ENCODE measurements around the gene NAV2.

NAV2 gene

GRCh38 chr11:19802773-19803293 is 90.2 kb downstream of the NAV2 start:
- H3K4me1 ChIP-seq (ENCODE audit: insufficient read depth, low read length), result peaks cover 31% of the 10 kb centered on the region

GRCh38 chr11:19803506-19803998 is 90.9 kb downstream of the NAV2 start:
- Histone ChIP-seq H3K9me3 (ENCODE audit: control insufficient read depth, insufficient read depth, low read length) (no peaks in the 10 kb centered on the region), H3K9ac (ENCODE audit: low read depth, low read length) (no peak overlapping the region), H3K4me1 (ENCODE audit: insufficient read depth, low read length) (peaks cover 35% of the 10 kb centered on the region), H3K36me3 (ENCODE audit: insufficient read depth, low read length) (no peaks in the 10 kb centered on the region)

More at GRCh38 chr11:19802773-19803293, 90.2 kb downstream of the NAV2 start:
- Histone ChIP-seq H3K9me3 (ENCODE audit: control insufficient read depth, insufficient read depth, low read length) (no peaks in the 10 kb centered on the region), H3K9ac (ENCODE audit: low read depth, low read length) (no peak overlapping the region), H3K36me3 (ENCODE audit: insufficient read depth, low read length) (no peaks in the 10 kb centered on the region)

GRCh38 chr11:19805376-19805775 is 92.7 kb downstream of the NAV2 start:
- H3K36me3 ChIP-seq (ENCODE audit: insufficient read depth, low read length), result no peaks in the 10 kb centered on the region
- H3K9me3 ChIP-seq (ENCODE audit: control insufficient read depth, insufficient read depth, low read length), result no peaks in the 10 kb centered on the region
- H3K4me1 ChIP-seq (ENCODE audit: insufficient read depth, low read length), result peaks cover 39% of the 10 kb centered on the region
- no peak overlapping the region for H3K9ac ChIP-seq (ENCODE audit: low read depth, low read length)

GRCh38 chr11:19805827-19806226 is 93.2 kb downstream of the NAV2 start:
- no peaks in the 10 kb centered on the region for H3K36me3 ChIP-seq (ENCODE audit: insufficient read depth, low read length)
- H3K4me1 ChIP-seq (ENCODE audit: insufficient read depth, low read length), result peaks cover 42% of the 10 kb centered on the region
- no peak overlapping the region for H3K9ac ChIP-seq (ENCODE audit: low read depth, low read length)
- H3K9me3 ChIP-seq (ENCODE audit: control insufficient read depth, insufficient read depth, low read length), result no peaks in the 10 kb centered on the region

DNA sequence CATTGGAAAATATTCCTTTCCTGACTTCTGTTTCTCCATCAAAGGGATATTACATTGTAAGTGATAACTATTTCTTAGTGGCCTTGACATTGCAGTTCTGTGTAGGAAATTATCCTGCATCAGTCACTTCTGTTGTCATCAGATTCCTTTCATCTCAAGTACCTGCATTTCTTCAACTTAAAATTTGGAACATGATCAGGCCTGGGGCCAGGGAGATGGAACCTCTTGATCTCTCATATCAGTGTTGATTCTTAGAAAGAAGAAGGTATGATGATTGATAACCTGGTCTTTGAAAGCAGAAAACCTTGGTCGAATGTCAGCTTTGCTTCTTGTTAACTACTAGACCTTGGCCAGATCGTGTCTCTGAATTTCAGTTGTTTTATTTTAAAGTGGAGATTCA is 93.6 kb downstream of the NAV2 start:
- H3K4me1 ChIP-seq (ENCODE audit: insufficient read depth, low read length), result peaks cover 42% of the 10 kb centered on the region
- H3K9ac ChIP-seq (ENCODE audit: low read depth, low read length), result no peak overlapping the region
- no peaks in the 10 kb centered on the region for H3K9me3 ChIP-seq (ENCODE audit: control insufficient read depth, insufficient read depth, low read length)
- no peaks in the 10 kb centered on the region for H3K36me3 ChIP-seq (ENCODE audit: insufficient read depth, low read length)

DNA sequence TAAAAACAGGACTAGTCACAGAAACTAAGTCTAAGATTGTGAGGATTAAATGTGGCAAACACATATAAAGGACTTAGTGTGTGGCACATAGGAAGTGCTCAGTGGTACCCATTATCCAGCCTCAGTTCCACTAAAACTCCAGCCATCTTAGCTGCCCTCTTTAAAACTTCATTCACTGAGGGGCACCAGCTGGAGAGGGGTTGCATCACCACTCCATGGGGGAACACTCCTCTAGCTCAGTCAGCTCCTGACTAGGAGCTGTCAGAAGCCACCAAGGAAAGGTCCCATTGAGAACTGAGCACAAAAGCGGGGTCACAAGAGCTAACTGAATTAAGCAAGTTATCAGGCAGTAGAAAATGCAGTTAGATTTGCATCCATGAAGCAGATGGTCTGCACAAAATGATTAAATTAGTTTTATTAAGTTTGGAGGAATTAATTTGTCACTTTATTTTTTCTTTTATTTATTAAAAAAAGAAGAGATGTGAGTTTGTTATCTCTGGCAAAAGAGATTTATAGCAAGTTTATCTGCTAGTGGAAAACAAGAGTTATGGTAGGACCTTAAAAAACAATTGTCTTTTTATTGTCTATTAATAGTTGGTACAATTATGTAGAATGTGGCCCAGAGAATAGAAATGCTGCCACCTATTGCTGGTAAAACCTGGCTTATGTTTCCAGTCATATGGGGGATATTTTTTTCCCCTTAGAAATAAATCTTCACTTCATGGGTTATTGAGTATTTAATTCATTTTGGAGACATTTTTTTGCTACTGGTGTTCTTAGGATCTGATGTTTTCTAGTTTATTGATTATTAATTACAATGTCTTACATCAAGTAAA is 95.7 kb downstream of the NAV2 start:
- H3K9ac ChIP-seq (ENCODE audit: low read depth, low read length), result no peak overlapping the region
- H3K4me1 ChIP-seq (ENCODE audit: insufficient read depth, low read length), result peaks cover 38% of the 10 kb centered on the region
- no peaks in the 10 kb centered on the region for H3K36me3 ChIP-seq (ENCODE audit: insufficient read depth, low read length)
- H3K9me3 ChIP-seq (ENCODE audit: control insufficient read depth, insufficient read depth, low read length), result no peaks in the 10 kb centered on the region

- no peaks in the 10 kb centered on the region for H3K36me3 ChIP-seq (ENCODE audit: insufficient read depth, low read length)
- no peak overlapping the region for H3K9ac ChIP-seq (ENCODE audit: low read depth, low read length)
- peaks cover 49% of the 10 kb centered on the region for H3K4me1 ChIP-seq (ENCODE audit: insufficient read depth, low read length)
- no peaks in the 10 kb centered on the region for H3K9me3 ChIP-seq (ENCODE audit: control insufficient read depth, insufficient read depth, low read length)
Measured at GRCh38 chr11:19810852-19811251, 98.2 kb downstream of the NAV2 start.

GRCh38 chr11:19811380-19811779 is 98.7 kb downstream of the NAV2 start:
- peaks cover 54% of the 10 kb centered on the region for H3K4me1 ChIP-seq (ENCODE audit: insufficient read depth, low read length)
- no peaks in the 10 kb centered on the region for H3K36me3 ChIP-seq (ENCODE audit: insufficient read depth, low read length)
- no peaks in the 10 kb centered on the region for H3K9me3 ChIP-seq (ENCODE audit: control insufficient read depth, insufficient read depth, low read length)
- no peak overlapping the region for H3K9ac ChIP-seq (ENCODE audit: low read depth, low read length)

GRCh38 chr11:19812096-19812495 is 99.5 kb downstream of the NAV2 start:
- Histone ChIP-seq H3K36me3 (ENCODE audit: insufficient read depth, low read length) (no peaks in the 10 kb centered on the region), H3K9ac (ENCODE audit: low read depth, low read length) (no peak overlapping the region), H3K4me1 (ENCODE audit: insufficient read depth, low read length) (peaks cover 52% of the 10 kb centered on the region), H3K9me3 (ENCODE audit: control insufficient read depth, insufficient read depth, low read length) (no peaks in the 10 kb centered on the region)

GRCh38 chr11:19812710-19813109 is 100.1 kb downstream of the NAV2 start:
- Histone ChIP-seq H3K9ac (ENCODE audit: low read depth, low read length) (no peak overlapping the region), H3K9me3 (ENCODE audit: control insufficient read depth, insufficient read depth, low read length) (no peaks in the 10 kb centered on the region), H3K4me1 (ENCODE audit: insufficient read depth, low read length) (peaks cover 50% of the 10 kb centered on the region), H3K36me3 (ENCODE audit: insufficient read depth, low read length) (no peaks in the 10 kb centered on the region)

- H3K9ac ChIP-seq (ENCODE audit: low read depth, low read length), result no peak overlapping the region
- H3K4me1 ChIP-seq (ENCODE audit: insufficient read depth, low read length), result peaks cover 44% of the 10 kb centered on the region
- no peaks in the 10 kb centered on the region for H3K36me3 ChIP-seq (ENCODE audit: insufficient read depth, low read length)
- no peaks in the 10 kb centered on the region for H3K9me3 ChIP-seq (ENCODE audit: control insufficient read depth, insufficient read depth, low read length)
Measured at GRCh38 chr11:19813158-19813879, 100.7 kb downstream of the NAV2 start.

GRCh38 chr11:19814421-19814820 is 101.8 kb downstream of the NAV2 start:
- peaks cover 51% of the 10 kb centered on the region for H3K4me1 ChIP-seq (ENCODE audit: insufficient read depth, low read length)
- H3K9me3 ChIP-seq (ENCODE audit: control insufficient read depth, insufficient read depth, low read length), result no peaks in the 10 kb centered on the region
- H3K9ac ChIP-seq (ENCODE audit: low read depth, low read length), result no peak overlapping the region
- no peaks in the 10 kb centered on the region for H3K36me3 ChIP-seq (ENCODE audit: insufficient read depth, low read length)

GRCh38 chr11:19816040-19816439 is 103.4 kb downstream of the NAV2 start:
- Histone ChIP-seq H3K4me1 (ENCODE audit: insufficient read depth, low read length) (peaks cover 58% of the 10 kb centered on the region), H3K9me3 (ENCODE audit: control insufficient read depth, insufficient read depth, low read length) (no peaks in the 10 kb centered on the region), H3K36me3 (ENCODE audit: insufficient read depth, low read length) (no peaks in the 10 kb centered on the region), H3K9ac (ENCODE audit: low read depth, low read length) (0 out of 2 replicates have a peak overlapping the region, but pooled peaks have one; percentile 1)

GRCh38 chr11:19816817-19817216 is 104.2 kb downstream of the NAV2 start:
- Histone ChIP-seq H3K4me1 (ENCODE audit: insufficient read depth, low read length) (peaks cover 50% of the 10 kb centered on the region), H3K9me3 (ENCODE audit: control insufficient read depth, insufficient read depth, low read length) (no peaks in the 10 kb centered on the region), H3K36me3 (ENCODE audit: insufficient read depth, low read length) (no peaks in the 10 kb centered on the region), H3K9ac (ENCODE audit: low read depth, low read length) (no peak overlapping the region)

Measured in ES-I3 (cell line).